Activated CD4-positive, alpha-beta memory T cell treated with anti-CD3 and anti-CD28 coated beads for 36 hours (primary cell): ENCODE data around the gene ACSL3. TPM values are rescaled to one million over a fixed set of nuclear protein-coding genes. Genes with fewer than 3 reads are reported as not detected.

Experiments
- CTCF ChIA-PET: fragments of 350-600 bp; sonication (Branson Sonifier 250); formaldehyde crosslinking; loops from one replicate; lab custom pipeline; 2021; ENCODE audit warnings: antibody characterized with exemption, inconsistent platforms; lab: Charles Lee
- POLR2A ChIA-PET: fragments of 350-600 bp; sonication (Branson Sonifier 250); formaldehyde crosslinking; loops from one replicate; lab custom pipeline; 2021; ENCODE audit warnings: antibody characterized with exemption; lab: Charles Lee
- DNase-seq: peaks from one replicate; pipeline ENCODE4 v3.0.0-alpha.2; 2020
- H3K27ac Mint-ChIP-seq: one replicate; pipeline ENCODE4 v1.8.0; 2021; ENCODE audit warnings: mixed read lengths
- H3K27me3 Mint-ChIP-seq: one replicate; pipeline ENCODE4 v1.8.0; 2021; ENCODE audit warnings: mixed read lengths
- H3K36me3 Mint-ChIP-seq: one replicate; pipeline ENCODE4 v1.8.0; 2021; ENCODE audit warnings: mixed read lengths
- H3K4me1 Mint-ChIP-seq: one replicate; pipeline ENCODE4 v1.8.0; 2021; ENCODE audit warnings: low read depth, mixed read lengths
- H3K4me3 Mint-ChIP-seq: one replicate; pipeline ENCODE4 v1.8.0; 2021; ENCODE audit warnings: mild to moderate bottlenecking, mixed read lengths
- H3K9me3 Mint-ChIP-seq: one replicate; pipeline ENCODE4 v1.8.0; 2021; ENCODE audit warnings: mixed read lengths
- intact Hi-C: fragments of 100-400 bp; cut with micrococcal nuclease; formaldehyde crosslinking; loops from one replicate; pipeline ENCODE4 v1.15.1; 2023
- total RNA-seq, 2 experiments: library from RNA; stranded (reverse); gene quantifications; one replicate each; pipeline ENCODE4 v1.2.3, GENCODE V29; 2021

Gene ACSL3
- total RNA-seq, 2 experiments from 2014 or later: 48.7 to 57.2 TPM

GRCh38 chr2:222887124-222887523 lies 26.3 kb downstream of the ACSL3 start:
- no peaks in the 10 kb centered on the region for H3K9me3 Mint-ChIP-seq
- ChIA-PET POLR2A (no interaction called here), CTCF (no interaction called here)
- H3K4me1 Mint-ChIP-seq: peaks cover 15% of the 10 kb centered on the region
- H3K27me3 Mint-ChIP-seq: no peaks in the 10 kb centered on the region
- H3K4me3 Mint-ChIP-seq: no peak overlapping the region
- no peak overlapping the region for H3K27ac Mint-ChIP-seq
- intact Hi-C loops: no loop called here
- DNase-seq: no peak
- no peaks in the 10 kb centered on the region for H3K36me3 Mint-ChIP-seq

- H3K27ac Mint-ChIP-seq: no peak overlapping the region
- intact Hi-C loops: no loop called here
- no peaks in the 10 kb centered on the region for H3K9me3 Mint-ChIP-seq
- H3K4me1 Mint-ChIP-seq: peaks cover 15% of the 10 kb centered on the region
- CTCF ChIA-PET: no interaction called here
- no peak overlapping the region for H3K4me3 Mint-ChIP-seq
- no peaks in the 10 kb centered on the region for H3K36me3 Mint-ChIP-seq
- POLR2A ChIA-PET: no interaction called here
- no peak for DNase-seq
- H3K27me3 Mint-ChIP-seq: no peaks in the 10 kb centered on the region
Observed at GRCh38 chr2:222888716-222889115, 27.9 kb downstream of the ACSL3 start.

- Mint-ChIP-seq H3K27me3 (no peaks in the 10 kb centered on the region), H3K4me1 (peaks cover 14% of the 10 kb centered on the region), H3K27ac (no peak overlapping the region), H3K36me3 (no peaks in the 10 kb centered on the region), H3K4me3 (no peak overlapping the region), H3K9me3 (no peaks in the 10 kb centered on the region)
- intact Hi-C loops: no loop called here
- ChIA-PET CTCF (interaction anchor here (1.3 kb wide), 1 partner anchor 183 kb away, joined by 3 read pairs; no protein-coding TSS in a partner anchor), POLR2A (no interaction called here)
- no peak for DNase-seq
Observed at GRCh38 chr2:222891890-222892289, 31.1 kb downstream of the ACSL3 start.

GRCh38 chr2:222892321-222892720 lies 31.5 kb downstream of the ACSL3 start:
- Mint-ChIP-seq H3K36me3 (no peaks in the 10 kb centered on the region), H3K27me3 (no peaks in the 10 kb centered on the region), H3K9me3 (no peaks in the 10 kb centered on the region), H3K27ac (no peak overlapping the region), H3K4me3 (no peak overlapping the region), H3K4me1 (peaks cover 11% of the 10 kb centered on the region)
- no peak for DNase-seq
- intact Hi-C loops: no loop called here
- ChIA-PET CTCF (no interaction called here), POLR2A (no interaction called here)

GRCh38 chr2:222892761-222893160 lies 31.9 kb downstream of the ACSL3 start:
- intact Hi-C loops: no loop called here
- Mint-ChIP-seq H3K9me3 (no peaks in the 10 kb centered on the region), H3K27ac (no peak overlapping the region), H3K27me3 (no peaks in the 10 kb centered on the region), H3K36me3 (no peaks in the 10 kb centered on the region), H3K4me3 (no peak overlapping the region), H3K4me1 (peaks cover 8% of the 10 kb centered on the region)
- DNase-seq: no peak
- POLR2A ChIA-PET: no interaction called here
- CTCF ChIA-PET: no interaction called here

- no peaks in the 10 kb centered on the region for H3K36me3 Mint-ChIP-seq
- H3K9me3 Mint-ChIP-seq: no peaks in the 10 kb centered on the region
- H3K4me1 Mint-ChIP-seq: peaks cover 8% of the 10 kb centered on the region
- CTCF ChIA-PET: interaction anchor here (1.0 to 1.6 kb wide), 3 partner anchors 10 to 206 kb away, joined by 3 to 9 read pairs (median 3); no protein-coding TSS in a partner anchor
- no peak overlapping the region for H3K27ac Mint-ChIP-seq
- intact Hi-C loops: no loop called here
- H3K27me3 Mint-ChIP-seq: no peaks in the 10 kb centered on the region
- H3K4me3 Mint-ChIP-seq: no peak overlapping the region
- POLR2A ChIA-PET: interaction anchor here (0.6 to 0.7 kb wide), 2 partner anchors 9 to 824 kb away, joined by 3 read pairs; no protein-coding TSS in a partner anchor
- DNase-seq: no peak
Observed at GRCh38 chr2:222893716-222894115, 32.9 kb downstream of the ACSL3 start.

- H3K9me3 Mint-ChIP-seq: no peaks in the 10 kb centered on the region
- no peak overlapping the region for H3K4me3 Mint-ChIP-seq
- DNase-seq: no peak
- no peaks in the 10 kb centered on the region for H3K27me3 Mint-ChIP-seq
- no peaks in the 10 kb centered on the region for H3K36me3 Mint-ChIP-seq
- ChIA-PET POLR2A (no interaction called here), CTCF (interaction anchor here (1.3 to 1.6 kb wide), 2 partner anchors 8 to 205 kb away, joined by 3 to 9 read pairs; no protein-coding TSS in a partner anchor)
- intact Hi-C loops: no loop called here
- H3K27ac Mint-ChIP-seq: no peak overlapping the region
- peaks cover 10% of the 10 kb centered on the region for H3K4me1 Mint-ChIP-seq
Observed at GRCh38 chr2:222895144-222895543, 34.3 kb downstream of the ACSL3 start.

- Mint-ChIP-seq H3K4me3 (no peak overlapping the region), H3K4me1 (peaks cover 13% of the 10 kb centered on the region), H3K9me3 (no peaks in the 10 kb centered on the region), H3K27ac (no peak overlapping the region), H3K27me3 (no peaks in the 10 kb centered on the region), H3K36me3 (no peaks in the 10 kb centered on the region)
- DNase-seq: no peak
- POLR2A ChIA-PET: no interaction called here
- intact Hi-C loops: no loop called here
- CTCF ChIA-PET: no interaction called here
Observed at GRCh38 chr2:222897898-222898297, 37.1 kb downstream of the ACSL3 start.

GRCh38 chr2:222899413-222900181 lies 38.8 kb downstream of the ACSL3 start:
- Mint-ChIP-seq H3K36me3 (no peaks in the 10 kb centered on the region), H3K4me1 (peaks cover 13% of the 10 kb centered on the region), H3K4me3 (no peak overlapping the region), H3K9me3 (no peaks in the 10 kb centered on the region), H3K27me3 (no peaks in the 10 kb centered on the region), H3K27ac (no peak overlapping the region)
- ChIA-PET POLR2A (no interaction called here), CTCF (interaction anchor here (0.6 to 5.5 kb wide), 3 partner anchors 190 to 581 kb away, joined by 3 to 115 read pairs (median 7); no protein-coding TSS in a partner anchor)
- DNase-seq: no peak
- intact Hi-C loops: loop anchor here (5.0 kb wide), 1 partner anchor 37 kb away; the partner anchor contains the start of gene ACSL3

GRCh38 chr2:222900354-222900753 lies 39.5 kb downstream of the ACSL3 start:
- H3K27ac Mint-ChIP-seq: no peak overlapping the region
- no peaks in the 10 kb centered on the region for H3K36me3 Mint-ChIP-seq
- H3K4me3 Mint-ChIP-seq: no peak overlapping the region
- H3K4me1 Mint-ChIP-seq: peaks cover 10% of the 10 kb centered on the region
- DNase-seq: no peak
- no peaks in the 10 kb centered on the region for H3K27me3 Mint-ChIP-seq
- POLR2A ChIA-PET: no interaction called here
- no peaks in the 10 kb centered on the region for H3K9me3 Mint-ChIP-seq
- CTCF ChIA-PET: interaction anchor here (0.6 to 5.5 kb wide), 3 partner anchors 190 to 582 kb away, joined by 3 to 115 read pairs (median 7); no protein-coding TSS in a partner anchor
- intact Hi-C loops: loop anchor here (5.0 kb wide), 1 partner anchor 38 kb away; the partner anchor contains the start of gene ACSL3

- Mint-ChIP-seq H3K4me1 (peaks cover 13% of the 10 kb centered on the region), H3K4me3 (no peak overlapping the region), H3K27ac (no peak overlapping the region), H3K36me3 (peaks cover 2% of the 10 kb centered on the region), H3K9me3 (no peaks in the 10 kb centered on the region), H3K27me3 (no peaks in the 10 kb centered on the region)
- intact Hi-C loops: loop anchor here (1.0 to 5.0 kb wide), 5 partner anchors 40 to 212 kb away; partner anchors contain the start of gene ACSL3
- CTCF ChIA-PET: interaction anchor here (0.8 to 5.5 kb wide), 16 partner anchors 8 to 223 kb away, joined by 3 to 115 read pairs (median 4); no protein-coding TSS in a partner anchor
- no peak for DNase-seq
- POLR2A ChIA-PET: interaction anchor here (1.2 kb wide), 1 partner anchor 9 kb away, joined by 3 read pairs; no protein-coding TSS in a partner anchor
Observed at GRCh38 chr2:222902660-222903059, 41.8 kb downstream of the ACSL3 start.
